Trophoblast cell (in vitro differentiated cells and primary cell): ENCODE data around the gene SCFD1.

Experiments
- DNase-seq, 2 donors: peaks; one replicate each; pipeline ENCODE4 v3.0.0-alpha.2; 2016
- H2AFZ ChIP-seq: 2 replicates; pipeline ENCODE4 v1.6.1; 2013; ENCODE audit warnings: low read length, moderate library complexity, mild to moderate bottlenecking; ENCODE audit not compliant: insufficient read depth, poor library complexity
- H2AK5ac ChIP-seq: 2 replicates; pipeline ENCODE4 v1.6.1; 2013; ENCODE audit warnings: mild to moderate bottlenecking, low read length
- H2BK120ac ChIP-seq: 2 replicates; pipeline ENCODE4 v1.6.1; 2013; ENCODE audit warnings: low read length, mild to moderate bottlenecking, moderate library complexity; ENCODE audit not compliant: insufficient read depth, poor library complexity
- H2BK12ac ChIP-seq: 2 replicates; pipeline ENCODE4 v1.6.1; 2013; ENCODE audit warnings: mild to moderate bottlenecking, low read length, moderate library complexity
- H2BK5ac ChIP-seq: 2 replicates; pipeline ENCODE4 v1.6.1; 2013; ENCODE audit warnings: low read length, low read depth, moderate library complexity, mild to moderate bottlenecking; ENCODE audit not compliant: poor library complexity
- H3K14ac ChIP-seq: 2 replicates; pipeline ENCODE4 v1.6.1; 2013; ENCODE audit warnings: mild to moderate bottlenecking, low read length
- H3K18ac ChIP-seq: 2 replicates; pipeline ENCODE4 v1.6.1; 2013; ENCODE audit warnings: mild to moderate bottlenecking, low read length
- H3K23ac ChIP-seq: 2 replicates; pipeline ENCODE4 v1.6.1; 2013; ENCODE audit warnings: low read length
- H3K27ac ChIP-seq: 2 replicates; pipeline ENCODE4 v1.5.1; 2013; ENCODE audit warnings: low read depth, mild to moderate bottlenecking, inconsistent platforms, low read length, moderate library complexity
- H3K27me3 ChIP-seq: 2 replicates; pipeline ENCODE4 v1.6.1; 2013; ENCODE audit warnings: inconsistent platforms, mild to moderate bottlenecking, low read length, moderate library complexity; ENCODE audit not compliant: insufficient read depth
- H3K36me3 ChIP-seq, 2 experiments: 1 replicate in 1 of 2; 2 replicates in 1 of 2; pipeline ENCODE4 v1.6.1; 2013; ENCODE audit warnings: low read length in 2 of 2, mild to moderate bottlenecking in 2 of 2, moderate library complexity in 1 of 2; ENCODE audit not compliant: insufficient read depth in 2 of 2, control insufficient read depth in 1 of 2
- H3K4ac ChIP-seq: 2 replicates; pipeline ENCODE4 v1.6.1; 2013; ENCODE audit warnings: low read depth, mild to moderate bottlenecking, low read length, moderate library complexity
- H3K4me1 ChIP-seq, 2 experiments: 1 replicate in 1 of 2; 2 replicates in 1 of 2; pipeline ENCODE4 v1.6.1; 2013; ENCODE audit warnings: low read length in 2 of 2, mild to moderate bottlenecking in 2 of 2, moderate library complexity in 1 of 2; ENCODE audit not compliant: insufficient read depth in 2 of 2, control insufficient read depth in 1 of 2
- H3K4me2 ChIP-seq: 2 replicates; pipeline ENCODE4 v1.6.1; 2013; ENCODE audit warnings: inconsistent platforms, mild to moderate bottlenecking, low read length, moderate library complexity
- H3K4me3 ChIP-seq: 2 replicates; pipeline ENCODE4 v1.5.1; 2013; ENCODE audit warnings: mild to moderate bottlenecking, low read depth, low read length, inconsistent platforms
- H3K79me1 ChIP-seq: one replicate; pipeline ENCODE4 v1.6.1; 2013; ENCODE audit warnings: low read length
- H3K79me2 ChIP-seq: 2 replicates; pipeline ENCODE4 v1.6.1; 2013; ENCODE audit warnings: low read length, mild to moderate bottlenecking; ENCODE audit not compliant: control insufficient read depth, insufficient read depth, poor library complexity
- H3K9ac ChIP-seq: 2 replicates; pipeline ENCODE4 v1.6.1; 2013; ENCODE audit warnings: mild to moderate bottlenecking, low read length
- H3K9me3 ChIP-seq: 2 replicates; pipeline ENCODE4 v1.6.1; 2013; ENCODE audit warnings: low read depth, mild to moderate bottlenecking, control low read depth, inconsistent platforms, low read length; ENCODE audit not compliant: insufficient read depth
- H4K12ac ChIP-seq: 2 replicates; pipeline ENCODE4 v1.6.1; 2013; ENCODE audit warnings: low read depth, mild to moderate bottlenecking, low read length, moderate library complexity
- H4K8ac ChIP-seq: 2 replicates; pipeline ENCODE4 v1.6.1; 2013; ENCODE audit warnings: low read depth, mild to moderate bottlenecking, low read length, moderate library complexity
- H4K91ac ChIP-seq: one replicate; pipeline ENCODE4 v1.6.1; 2013; ENCODE audit warnings: low read depth, mild to moderate bottlenecking, low read length, moderate library complexity
- WGBS: extraction: QIAGEN DNeasy Blood & Tissue Kit; methylation state at CpG from one replicate; pipeline ENCODE4 v1.1.7; 2013; ENCODE audit warnings: missing lambda C conversion rate; ENCODE audit not compliant: insufficient read length, insufficient coverage; ENCODE audit errors: extremely low coverage; 5-methylcytosine and 5-hydroxymethylcytosine counted together

SCFD1 gene

GRCh38 chr14:30738978-30739377 is 116.9 kb downstream of the SCFD1 start:
- Histone ChIP-seq H4K8ac (no peak overlapping the region), H3K4me2 (no peak overlapping the region), H4K91ac (no peak overlapping the region), H3K36me3 (no peaks in the 10 kb centered on the region), H2BK12ac (no peak overlapping the region), H3K9ac (no peak overlapping the region), H2AFZ (no peak overlapping the region), H2AK5ac (no peak overlapping the region), H2BK5ac (no peak overlapping the region), H3K4ac (no peak overlapping the region), H4K12ac (no peak overlapping the region), H3K79me1 (no peaks in the 10 kb centered on the region), H2BK120ac (no peak overlapping the region), H3K4me3 (no peak overlapping the region), H3K27ac (no peak overlapping the region), H3K9me3 (no peaks in the 10 kb centered on the region), H3K23ac (no peak overlapping the region), H3K27me3 (no peaks in the 10 kb centered on the region), H3K14ac (no peak overlapping the region), H3K18ac (no peak overlapping the region), H3K79me2 (no peaks in the 10 kb centered on the region), H3K4me1 (no peaks in the 10 kb centered on the region)
- WGBS = no CpG with 5 or more reads among the region's 4 CpGs
- DNase-seq = no peak

- Histone ChIP-seq H2BK5ac (no peak overlapping the region), H3K9me3 (no peaks in the 10 kb centered on the region), H3K4me1 (no peaks in the 10 kb centered on the region), H2BK120ac (no peak overlapping the region), H4K8ac (no peak overlapping the region), H2AFZ (no peak overlapping the region), H3K79me1 (no peaks in the 10 kb centered on the region), H4K91ac (no peak overlapping the region), H3K14ac (no peak overlapping the region), H3K4me2 (no peak overlapping the region), H3K27ac (no peak overlapping the region), H2BK12ac (no peak overlapping the region), H3K4ac (no peak overlapping the region), H2AK5ac (no peak overlapping the region), H3K9ac (no peak overlapping the region), H3K79me2 (no peaks in the 10 kb centered on the region), H4K12ac (no peak overlapping the region), H3K36me3 (no peaks in the 10 kb centered on the region), H3K27me3 (no peaks in the 10 kb centered on the region), H3K23ac (no peak overlapping the region), H3K18ac (no peak overlapping the region), H3K4me3 (no peak overlapping the region)
- DNase-seq = no peak
- WGBS = no CpG with 5 or more reads among the region's 2 CpGs
Measured at GRCh38 chr14:30748343-30748742, 126.2 kb downstream of the SCFD1 start.

- H2AK5ac ChIP-seq = no peak overlapping the region
- no peak overlapping the region for H4K8ac ChIP-seq
- H2AFZ ChIP-seq = no peak overlapping the region
- no peaks in the 10 kb centered on the region for H3K36me3 ChIP-seq
- H3K79me1 ChIP-seq = no peaks in the 10 kb centered on the region
- H3K79me2 ChIP-seq = no peaks in the 10 kb centered on the region
- no peak overlapping the region for H2BK12ac ChIP-seq
- H4K91ac ChIP-seq = no peak overlapping the region
- no peak overlapping the region for H3K27ac ChIP-seq
- no peak overlapping the region for H3K4ac ChIP-seq
- peak; percentile 83 to 88 for DNase-seq
- no peak overlapping the region for H3K4me2 ChIP-seq
- H3K23ac ChIP-seq = no peak overlapping the region
- H3K4me3 ChIP-seq = no peak overlapping the region
- no peak overlapping the region for H3K18ac ChIP-seq
- H3K27me3 ChIP-seq = no peaks in the 10 kb centered on the region
- no peak overlapping the region for H3K9ac ChIP-seq
- H3K9me3 ChIP-seq = peaks cover 6% of the 10 kb centered on the region
- no CpG with 5 or more reads among the region's 11 CpGs for WGBS
- H2BK5ac ChIP-seq = no peak overlapping the region
- no peak overlapping the region for H3K14ac ChIP-seq
- no peak overlapping the region for H4K12ac ChIP-seq
- no peak overlapping the region for H2BK120ac ChIP-seq
- no peaks in the 10 kb centered on the region for H3K4me1 ChIP-seq
Measured at GRCh38 chr14:30751646-30752416, 129.7 kb downstream of the SCFD1 start.

GRCh38 chr14:30753452-30753851 is 131.3 kb downstream of the SCFD1 start:
- no peak overlapping the region for H2AK5ac ChIP-seq
- H3K9me3 ChIP-seq = peaks cover 6% of the 10 kb centered on the region
- H2BK120ac ChIP-seq = no peak overlapping the region
- H4K8ac ChIP-seq = no peak overlapping the region
- H3K9ac ChIP-seq = no peak overlapping the region
- no peaks in the 10 kb centered on the region for H3K36me3 ChIP-seq
- H2BK12ac ChIP-seq = no peak overlapping the region
- WGBS = no CpG with 5 or more reads among the region's 4 CpGs
- H3K27me3 ChIP-seq = no peaks in the 10 kb centered on the region
- no peak overlapping the region for H3K4ac ChIP-seq
- H2BK5ac ChIP-seq = no peak overlapping the region
- no peak overlapping the region for H4K91ac ChIP-seq
- H3K23ac ChIP-seq = no peak overlapping the region
- H4K12ac ChIP-seq = no peak overlapping the region
- no peaks in the 10 kb centered on the region for H3K4me1 ChIP-seq
- H3K79me1 ChIP-seq = no peaks in the 10 kb centered on the region
- DNase-seq = no peak
- H3K27ac ChIP-seq = no peak overlapping the region
- no peak overlapping the region for H3K4me3 ChIP-seq
- H3K14ac ChIP-seq = no peak overlapping the region
- no peak overlapping the region for H2AFZ ChIP-seq
- no peak overlapping the region for H3K18ac ChIP-seq
- H3K4me2 ChIP-seq = no peak overlapping the region
- H3K79me2 ChIP-seq = no peaks in the 10 kb centered on the region
